Transverse colon (tissue), 4 donors: ENCODE results near the gene LARP6. TPM values are rescaled to one million over a fixed set of nuclear protein-coding genes. Genes with fewer than 3 reads are reported as not detected.

Source experiments
- DNase-seq: peaks from one replicate; pipeline ENCODE4 v3.0.0-alpha.2; 2019
- H3K27ac ChIP-seq, 4 donors: fragments of 200-600 bp; sonication (generic); 2 replicates each; pipeline ENCODE4 v1.5.1; 2016 to 2018; ENCODE audit warnings: inconsistent platforms in 4 of 4
- H3K27me3 ChIP-seq: fragments of 200-600 bp; sonication (generic); 2 replicates; pipeline ENCODE4 v1.5.1; 2017; ENCODE audit warnings: inconsistent platforms
- H3K36me3 ChIP-seq, 4 donors: fragments of 200-600 bp; sonication (generic); 2 replicates each; pipeline ENCODE4 v1.5.1; 2017 to 2019; ENCODE audit warnings: inconsistent platforms in 4 of 4
- H3K4me1 ChIP-seq, 4 donors: fragments of 200-600 bp; sonication (generic); 2 replicates each; pipeline ENCODE4 v1.5.1; 2017 to 2020; ENCODE audit warnings: inconsistent platforms in 4 of 4
- H3K4me3 ChIP-seq, 4 donors: fragments of 200-600 bp; sonication (generic); 1 replicate in 1 of 4; 2 replicates in 3 of 4; pipeline versions ENCODE4 v1.5.1 to v1.6.1; 2017 to 2019; ENCODE audit warnings: inconsistent platforms in 4 of 4
- H3K9me3 ChIP-seq, 2 donors: fragments of 200-600 bp; sonication (generic); 2 replicates each; pipeline ENCODE4 v1.5.1; 2017 to 2019; ENCODE audit warnings: inconsistent platforms in 2 of 2
- EP300 ChIP-seq: sonication (generic); formaldehyde crosslinking; IDR thresholded peaks from one replicate; pipeline ENCODE4 v1.6.1; 2017; ENCODE audit warnings: antibody characterized with exemption, low read depth
- POLR2A ChIP-seq: fragments of 450-650 bp; IDR thresholded peaks from one replicate; pipeline ENCODE4 v1.6.1; 2016; ENCODE audit warnings: antibody characterized with exemption, mild to moderate bottlenecking, moderate library complexity
- POLR2AphosphoS5 ChIP-seq, 3 donors: sonication (generic); formaldehyde crosslinking; IDR thresholded peaks; one replicate each; pipeline ENCODE4 v1.6.1; 2016; ENCODE audit warnings: antibody characterized with exemption in 3 of 3
- WGBS, 2 donors: methylation state at CpG; one replicate each; pipeline ENCODE4 v1.1.5; 2018; ENCODE audit warnings: low coverage in 1 of 2; 5-methylcytosine and 5-hydroxymethylcytosine counted together
- in situ Hi-C, 4 donors: fragments of 200-750 bp; cut with MboI; loops; one replicate each; pipeline versions ENCODE4 v1.15.0 to v1.15.1; 2017; ENCODE audit warnings: low sequenced_read_pairs in 3 of 4, low pct_ligation_motif_present in 1 of 4, low pct_unique_long_range_greater_than_20kb in 1 of 4
- intact Hi-C: fragments of 100-400 bp; cut with DNase I; formaldehyde crosslinking; loops from one replicate; pipeline ENCODE4 v1.15.1; 2023; ENCODE audit warnings: low total_unique reads
- total RNA-seq, 4 donors: library from RNA; depleted of rRNA; stranded (reverse); fragments of >200 nt; gene quantifications; one replicate each; pipeline ENCODE4 v1.1.0, GENCODE V29; 2016
- TF ChIP-seq, protein P1 (sequence below), 5 experiments: fragments of 200-600 bp in 3 of 5; fragments of 450-650 bp in 2 of 5; sonication (generic) in 3 of 5; IDR thresholded peaks; 1 replicate in 2 of 5; 2 replicates in 3 of 5; pipeline ENCODE4 v1.5.1; 2016 to 2017; ENCODE audit warnings: antibody characterized with exemption in 5 of 5, inconsistent platforms in 3 of 5, mild to moderate bottlenecking in 2 of 5, moderate library complexity in 1 of 5

The LARP6 gene
- total RNA-seq, 4 donors from 2014 or later = 0.75 to 41.0 (median 8.3) TPM

DNA sequence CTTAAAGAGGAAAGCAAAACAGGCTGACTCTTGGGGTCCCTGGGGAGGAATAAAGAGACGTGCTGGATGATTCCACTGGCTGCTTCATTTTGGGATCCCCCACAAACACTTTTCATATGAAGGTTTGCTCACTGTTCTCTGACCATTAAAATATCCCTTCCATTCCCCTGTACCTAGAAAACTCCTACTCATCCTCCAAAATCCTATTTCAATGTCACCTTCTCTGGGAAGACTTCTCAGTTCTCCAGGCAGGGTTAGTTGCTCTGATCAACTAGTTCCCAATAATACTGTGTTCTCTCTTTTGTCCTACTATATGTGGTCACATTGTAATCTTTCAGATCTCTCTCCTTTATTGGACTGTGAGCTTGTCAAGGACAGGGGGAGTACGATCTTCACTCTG is 19.0 kb downstream of the LARP6 start:
- Histone ChIP-seq H3K27ac (no peak overlapping the region), H3K36me3 (no peaks in the 10 kb centered on the region), H3K4me1 (peaks cover 0 to 3% (median 0%) of the 10 kb centered on the region in 4 donors), H3K27me3 (no peaks in the 10 kb centered on the region), H3K4me3 (no peak overlapping the region), H3K9me3 (no peaks in the 10 kb centered on the region)
- TF ChIP-seq POLR2A (no peak), EP300 (no peak), POLR2AphosphoS5 (IDR thresholded peaks at IDR 0.05) (no peak)
- TF ChIP-seq, protein P1, sequence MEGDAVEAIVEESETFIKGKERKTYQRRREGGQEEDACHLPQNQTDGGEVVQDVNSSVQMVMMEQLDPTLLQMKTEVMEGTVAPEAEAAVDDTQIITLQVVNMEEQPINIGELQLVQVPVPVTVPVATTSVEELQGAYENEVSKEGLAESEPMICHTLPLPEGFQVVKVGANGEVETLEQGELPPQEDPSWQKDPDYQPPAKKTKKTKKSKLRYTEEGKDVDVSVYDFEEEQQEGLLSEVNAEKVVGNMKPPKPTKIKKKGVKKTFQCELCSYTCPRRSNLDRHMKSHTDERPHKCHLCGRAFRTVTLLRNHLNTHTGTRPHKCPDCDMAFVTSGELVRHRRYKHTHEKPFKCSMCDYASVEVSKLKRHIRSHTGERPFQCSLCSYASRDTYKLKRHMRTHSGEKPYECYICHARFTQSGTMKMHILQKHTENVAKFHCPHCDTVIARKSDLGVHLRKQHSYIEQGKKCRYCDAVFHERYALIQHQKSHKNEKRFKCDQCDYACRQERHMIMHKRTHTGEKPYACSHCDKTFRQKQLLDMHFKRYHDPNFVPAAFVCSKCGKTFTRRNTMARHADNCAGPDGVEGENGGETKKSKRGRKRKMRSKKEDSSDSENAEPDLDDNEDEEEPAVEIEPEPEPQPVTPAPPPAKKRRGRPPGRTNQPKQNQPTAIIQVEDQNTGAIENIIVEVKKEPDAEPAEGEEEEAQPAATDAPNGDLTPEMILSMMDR (IDR thresholded peaks at IDR 0.05) = no peak
- no peak for DNase-seq
- WGBS, 2 donors = 76 to 90% methylated on average over 2 of the region's 2 CpGs
- intact Hi-C loops = no loop called here
- in situ Hi-C loops = no loop called here

DNA sequence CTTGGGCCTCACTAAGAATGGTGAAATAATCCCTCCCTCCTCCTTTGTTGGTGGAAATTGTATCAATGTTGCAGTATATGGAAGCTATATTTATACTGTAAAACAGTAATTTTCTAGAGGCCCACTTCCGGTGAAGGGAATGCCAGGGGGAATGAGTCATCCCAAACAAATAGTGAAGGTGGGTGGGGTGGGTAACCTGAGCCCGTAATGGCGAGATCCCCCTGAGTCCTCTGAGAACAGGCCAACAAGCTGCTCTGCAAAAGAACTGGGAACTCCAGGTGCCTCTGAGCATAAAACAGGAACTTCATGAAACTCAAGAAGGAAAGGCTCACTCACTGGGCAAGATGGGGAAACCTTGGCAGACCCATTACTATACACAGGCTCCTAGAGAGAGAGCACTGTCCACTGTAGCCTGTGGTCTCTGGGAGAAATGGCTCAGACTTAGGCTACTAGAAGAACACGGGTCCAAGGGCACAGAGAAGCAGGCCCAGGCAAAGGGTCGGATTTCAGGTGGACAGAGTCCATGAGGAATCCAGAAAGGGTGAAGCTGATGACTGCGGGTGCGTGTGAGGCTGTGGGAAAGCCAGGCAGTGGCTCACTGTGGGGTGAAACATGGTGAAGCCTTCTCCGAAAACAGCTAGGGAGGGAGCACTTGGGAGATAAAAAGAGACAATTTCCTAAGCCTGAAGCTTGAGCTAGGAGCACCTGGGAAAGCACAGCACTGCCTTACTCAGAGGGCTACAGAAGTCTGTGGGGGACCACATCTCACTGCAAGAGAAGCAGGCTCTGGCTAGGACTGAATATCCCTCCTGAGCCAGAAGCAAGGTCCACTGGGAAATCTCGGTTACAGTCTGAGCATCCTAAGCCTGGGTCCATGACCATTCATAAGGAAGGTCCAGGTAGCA is 19.8 kb downstream of the LARP6 start:
- H3K4me1 ChIP-seq = peaks cover 0 to 3% (median 0%) of the 10 kb centered on the region in 4 donors
- H3K27me3 ChIP-seq = no peaks in the 10 kb centered on the region
- H3K4me3 ChIP-seq = no peak overlapping the region
- WGBS, 2 donors = 60 to 74% methylated on average over 8 to 9 of the region's 9 CpGs
- TF ChIP-seq EP300 (no peak), POLR2A (no peak), POLR2AphosphoS5 (IDR thresholded peaks at IDR 0.05) (no peak)
- TF ChIP-seq, protein P1 (IDR thresholded peaks at IDR 0.05) = no peak
- no peak overlapping the region for H3K27ac ChIP-seq
- no peaks in the 10 kb centered on the region for H3K9me3 ChIP-seq
- DNase-seq = no peak
- in situ Hi-C loops = no loop called here
- intact Hi-C loops = no loop called here
- no peaks in the 10 kb centered on the region for H3K36me3 ChIP-seq

DNA sequence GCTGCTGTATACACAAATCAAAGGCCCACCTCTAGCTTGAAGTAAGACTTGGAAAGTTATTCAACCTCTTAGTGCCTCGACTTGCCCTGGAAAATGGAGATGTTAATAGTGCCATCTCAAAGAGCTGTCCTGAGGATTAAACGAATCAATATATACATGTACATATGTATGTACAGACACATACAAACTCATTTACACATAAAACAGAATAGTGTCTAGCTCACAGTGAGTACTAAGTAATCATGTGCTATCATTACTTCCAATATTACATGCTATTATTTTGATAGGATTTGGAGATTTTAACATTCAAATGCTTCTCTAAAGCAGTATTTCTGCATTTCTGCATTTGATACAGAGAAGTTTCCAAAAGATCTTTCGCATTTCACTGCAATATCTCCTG is 20.5 kb downstream of the LARP6 start:
- no peaks in the 10 kb centered on the region for H3K9me3 ChIP-seq
- TF ChIP-seq EP300 (no peak), POLR2AphosphoS5 (IDR thresholded peaks at IDR 0.05) (no peak), POLR2A (no peak)
- TF ChIP-seq, protein P1 (IDR thresholded peaks at IDR 0.05) = no peak
- DNase-seq = no peak
- WGBS, 2 donors = 84 to 90% methylated on average over 3 of the region's 3 CpGs
- in situ Hi-C loops = no loop called here
- no peak overlapping the region for H3K4me3 ChIP-seq
- H3K36me3 ChIP-seq = no peaks in the 10 kb centered on the region
- peaks cover 0 to 3% (median 0%) of the 10 kb centered on the region in 4 donors for H3K4me1 ChIP-seq
- H3K27me3 ChIP-seq = no peaks in the 10 kb centered on the region
- intact Hi-C loops = no loop called here
- H3K27ac ChIP-seq = no peak overlapping the region

DNA sequence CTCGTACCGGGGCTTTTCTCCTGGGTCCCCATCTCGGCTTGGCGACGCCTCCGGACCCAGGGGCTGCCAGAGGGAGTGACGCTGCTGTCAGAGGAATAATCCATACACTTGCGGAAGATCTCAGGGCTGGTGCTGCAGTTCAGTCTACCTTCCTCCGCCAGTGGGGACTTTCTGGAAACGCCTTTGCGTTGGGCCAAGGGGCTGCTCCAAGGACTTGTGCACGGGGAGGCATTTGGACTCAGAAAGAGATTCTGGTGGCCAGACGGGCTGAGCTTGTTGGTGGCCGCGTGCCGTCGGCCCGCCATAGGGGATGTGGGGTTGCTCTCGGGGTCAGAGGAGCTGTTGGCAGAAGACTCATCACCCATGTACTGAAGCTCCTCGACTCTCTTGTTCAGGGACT is 21.8 kb downstream of the LARP6 start:
- Histone ChIP-seq H3K36me3 (no peaks in the 10 kb centered on the region), H3K4me3 (no peak overlapping the region), H3K9me3 (no peaks in the 10 kb centered on the region), H3K4me1 (peaks cover 0 to 3% (median 0%) of the 10 kb centered on the region in 4 donors), H3K27ac (no peak overlapping the region), H3K27me3 (no peaks in the 10 kb centered on the region)
- in situ Hi-C loops = no loop called here
- DNase-seq = no peak
- TF ChIP-seq POLR2AphosphoS5 (IDR thresholded peaks at IDR 0.05) = no peak
- TF ChIP-seq, protein P1 (IDR thresholded peaks at IDR 0.05) = no peak
- no peak for TF ChIP-seq EP300
- no peak for TF ChIP-seq POLR2A
- intact Hi-C loops = no loop called here
- 93 to 100% methylated on average over 3 to 20 of the region's 20 CpGs for WGBS, 2 donors
